Brain microvascular endothelial cell (primary cell): Measurements from ENCODE around the gene NLRP9.

ENCODE experiments used
- DNase-seq: peaks from one replicate; pipeline ENCODE4 v3.0.0-alpha.2; 2020
- H3K27ac ChIP-seq: fragments of 250-450 bp; sonication (Bioruptor Pico); 2 replicates; pipeline ENCODE4 v1.5.1; 2020; ENCODE audit warnings: mild to moderate bottlenecking, moderate library complexity
- H3K27me3 ChIP-seq: fragments of 250-450 bp; sonication (Bioruptor Pico); replicated peaks from 2 replicates; pipeline ENCODE4 v1.5.1; 2020; ENCODE audit warnings: mild to moderate bottlenecking
- H3K36me3 ChIP-seq: fragments of 250-450 bp; sonication (Bioruptor Pico); replicated peaks from 2 replicates; pipeline ENCODE4 v1.5.1; 2020; ENCODE audit warnings: mild to moderate bottlenecking
- H3K4me3 ChIP-seq: 2 replicates; pipeline ENCODE4 v1.5.1; 2011; ENCODE audit warnings: low read depth, mild to moderate bottlenecking, control low read depth, low read length, moderate library complexity
- CTCF ChIP-seq: IDR thresholded peaks from 2 replicates; pipeline ENCODE4 v1.5.1; 2011; ENCODE audit warnings: low read depth, mild to moderate bottlenecking, moderate library complexity, low read length, control low read depth, inconsistent platforms; ENCODE audit errors: missing control alignments
- in situ Hi-C: cut with HindIII; loops from 2 replicates; pipeline ENCODE4 v1.10.0; 2017; ENCODE audit warnings: low sequenced_read_pairs, low pct_ligation_motif_present

The NLRP9 gene

DNA sequence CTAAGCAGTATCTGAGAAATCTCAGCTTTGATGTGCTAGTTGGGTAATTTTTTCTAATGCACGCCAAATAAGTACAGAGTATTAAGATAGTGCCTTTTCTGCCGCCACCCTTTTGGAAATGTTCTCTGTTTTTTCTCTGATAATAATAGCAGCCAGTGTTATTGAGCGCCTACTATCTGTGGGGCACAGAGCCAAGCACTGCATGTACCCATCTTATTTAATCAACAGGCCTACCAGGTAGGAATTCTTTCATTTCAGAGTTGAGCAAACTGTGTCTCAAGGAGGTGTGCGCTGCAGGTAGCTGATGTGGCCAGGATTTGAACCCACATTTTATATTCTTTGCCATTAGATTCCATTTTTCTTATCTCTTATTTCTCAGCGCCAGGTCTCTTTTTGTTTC, 61.8 kb downstream of the NLRP9 start:
- H3K4me3 ChIP-seq, result peak overlapping the region; percentile 85

GRCh38 chr19:55675661-55676354, 62.4 kb downstream of the NLRP9 start:
- no peaks in the 10 kb centered on the region for H3K27me3 ChIP-seq
- TF ChIP-seq CTCF, result no peak
- H3K36me3 ChIP-seq, result peaks cover 36% of the 10 kb centered on the region
- DNase-seq, result no peak
- in situ Hi-C loops, result no loop called here
- H3K27ac ChIP-seq, result peak overlapping the region; percentile 49
- H3K4me3 ChIP-seq, result peak overlapping the region; percentile 85

More for the DNA sequence above, 61.8 kb downstream of the NLRP9 start:
- H3K27ac ChIP-seq, result no peak overlapping the region
- TF ChIP-seq CTCF, result no peak
- peaks cover 38% of the 10 kb centered on the region for H3K36me3 ChIP-seq
- DNase-seq, result no peak
- in situ Hi-C loops, result no loop called here
- H3K27me3 ChIP-seq, result no peaks in the 10 kb centered on the region

GRCh38 chr19:55674841-55675660, 63.2 kb downstream of the NLRP9 start, which contains the start of gene EPN1:
TSS of gene EPN1 (plus strand) at chr19:55675226. CDS start at chr19:55678628, 3,402 bp downstream.
- no peak for TF ChIP-seq CTCF
- Histone ChIP-seq H3K27ac (peak within 1 kb of the TSS; percentile 49), H3K4me3 (peak within 1 kb of the TSS; percentile 85), H3K36me3 (peaks cover 35% of the 10 kb centered on the region), H3K27me3 (no peaks in the 10 kb centered on the region)
- in situ Hi-C loops, result no loop called here
- peak; percentile 92 for DNase-seq

DNA sequence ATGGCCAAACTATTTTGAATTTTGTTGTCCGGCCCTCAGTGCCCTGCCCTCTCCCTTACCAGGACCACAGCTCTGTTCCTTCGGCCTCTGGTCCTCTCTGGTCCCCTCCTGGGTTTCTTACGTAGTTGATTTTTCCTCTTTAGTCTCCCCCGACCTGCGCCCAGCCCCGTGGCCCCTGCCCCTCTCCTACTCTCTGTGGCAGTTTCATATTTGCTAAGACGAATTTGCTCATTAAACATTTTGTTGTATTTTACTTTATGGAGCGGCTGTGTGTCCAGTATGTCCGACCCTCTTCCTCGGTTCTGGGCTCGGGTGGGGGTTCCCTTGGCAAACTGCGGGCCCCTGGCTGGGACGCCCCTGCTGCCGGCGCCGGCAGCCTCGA, 63.8 kb downstream of the NLRP9 start:
- Histone ChIP-seq H3K27me3 (no peaks in the 10 kb centered on the region), H3K4me3 (peak overlapping the region; percentile 85), H3K27ac (no peak overlapping the region), H3K36me3 (peaks cover 37% of the 10 kb centered on the region)
- in situ Hi-C loops, result no loop called here
- no peak for TF ChIP-seq CTCF
- no peak for DNase-seq

DNA sequence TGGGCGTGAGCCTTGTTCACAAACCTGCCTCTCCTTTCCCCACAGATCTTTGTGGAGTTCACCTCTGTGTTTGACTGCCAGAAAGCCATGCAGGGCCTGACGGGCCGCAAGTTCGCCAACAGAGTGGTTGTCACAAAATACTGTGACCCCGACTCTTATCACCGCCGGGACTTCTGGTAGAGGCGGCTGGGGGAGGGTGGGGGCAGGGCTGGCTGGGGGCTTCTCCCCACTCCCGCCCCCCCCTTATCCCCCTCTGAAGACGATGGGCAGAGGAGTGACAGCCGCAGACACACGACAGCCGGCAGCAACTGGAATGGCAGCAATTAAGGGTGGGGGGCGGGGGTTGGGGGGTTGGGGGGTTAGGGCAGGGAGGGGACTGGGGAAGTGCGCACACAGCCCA, 64.3 kb downstream of the NLRP9 start:
- Histone ChIP-seq H3K4me3 (no peak overlapping the region), H3K36me3 (peaks cover 37% of the 10 kb centered on the region), H3K27ac (no peak overlapping the region), H3K27me3 (no peaks in the 10 kb centered on the region)
- in situ Hi-C loops, result no loop called here
- TF ChIP-seq CTCF, result no peak
- no peak for DNase-seq
